ENCODE measurements around the gene ZNF385D. TPM values are rescaled to one million over a fixed set of nuclear protein-coding genes. Genes with fewer than 3 reads are reported as not detected.

Gene ZNF385D
- total and polyA plus RNA-seq, 4 donors: 0.08 to 0.50 (median 0.09) TPM

- Histone ChIP-seq H3K27ac (ENCODE audit: low read depth in 1 of 2, low read length in 2 of 2) (no peak overlapping the region), H3K36me3 (ENCODE audit: control insufficient read depth in 4 of 4, insufficient read depth in 3 of 4, low read depth in 1 of 4, low read length in 3 of 4) (no peaks in the 10 kb centered on the region), H3K27me3 (ENCODE audit: control insufficient read depth in 4 of 4, insufficient read depth in 4 of 4, low read length in 3 of 4) (no peaks in the 10 kb centered on the region), H3K4me1 (ENCODE audit: control insufficient read depth in 4 of 4, insufficient read depth in 4 of 4, low read length in 3 of 4) (no peaks in the 10 kb centered on the region), H3K9me3 (ENCODE audit: control insufficient read depth in 4 of 4, low read length in 3 of 4) (no peaks in the 10 kb centered on the region), H3K9ac (ENCODE audit: low read depth in 1 of 2, low read length in 2 of 2) (no peak overlapping the region), H3K4me3 (ENCODE audit: low read depth in 1 of 3, low read length in 3 of 3) (no peak overlapping the region)
- 55% methylated on average over 5 of the region's 5 CpGs for WGBS
- no peak for DNase-seq (ENCODE audit: low spot score)
- no peak for TF ChIP-seq RXRA (IDR thresholded peaks at IDR 0.05)
- TF ChIP-seq CTCF (IDR thresholded peaks at IDR 0.05; ENCODE audit: low read depth, low read length, missing input control): peak; percentile 36
- peak; percentile 69 to 71 for TF ChIP-seq RAD21 (IDR thresholded peaks at IDR 0.05)
These were observed 266.8 kb downstream of the ZNF385D start for GRCh38 chr3:21484057-21484827.

- Histone ChIP-seq H3K9me3 (ENCODE audit: control insufficient read depth in 4 of 4, low read length in 3 of 4) (no peaks in the 10 kb centered on the region), H3K4me3 (ENCODE audit: low read depth in 1 of 3, low read length in 3 of 3) (no peak overlapping the region), H3K36me3 (ENCODE audit: control insufficient read depth in 4 of 4, insufficient read depth in 3 of 4, low read depth in 1 of 4, low read length in 3 of 4) (no peaks in the 10 kb centered on the region), H3K9ac (ENCODE audit: low read depth in 1 of 2, low read length in 2 of 2) (no peak overlapping the region), H3K4me1 (ENCODE audit: control insufficient read depth in 4 of 4, insufficient read depth in 4 of 4, low read length in 3 of 4) (no peaks in the 10 kb centered on the region), H3K27me3 (ENCODE audit: control insufficient read depth in 4 of 4, insufficient read depth in 4 of 4, low read length in 3 of 4) (no peaks in the 10 kb centered on the region), H3K27ac (ENCODE audit: low read depth in 1 of 2, low read length in 2 of 2) (no peak overlapping the region)
- no peak for TF ChIP-seq SP1 (IDR thresholded peaks at IDR 0.05)
- no peak for TF ChIP-seq FOXA2 (IDR thresholded peaks at IDR 0.05)
- TF ChIP-seq HNF4A (conservative IDR thresholded peaks at IDR 0.05): no peak
- TF ChIP-seq RXRA (IDR thresholded peaks at IDR 0.05): no peak
- TF ChIP-seq FOXA1 (IDR thresholded peaks at IDR 0.05): no peak
- no peak for TF ChIP-seq CTCF (IDR thresholded peaks at IDR 0.05; ENCODE audit: low read depth, low read length, missing input control)
- no peak for TF ChIP-seq MAX (IDR thresholded peaks at IDR 0.05)
- TF ChIP-seq NR2F2 (IDR thresholded peaks at IDR 0.05): no peak
- no peak for TF ChIP-seq EGR1 (IDR thresholded peaks at IDR 0.05; ENCODE audit: low read depth in 2 of 2)
- no peak for TF ChIP-seq ATF3 (IDR thresholded peaks at IDR 0.05)
- no peak for TF ChIP-seq YY1 (IDR thresholded peaks at IDR 0.05)
- TF ChIP-seq ZBTB33 (IDR thresholded peaks at IDR 0.05): no peak
- no peak for TF ChIP-seq TAF1 (conservative IDR thresholded peaks at IDR 0.05)
- TF ChIP-seq JUND (IDR thresholded peaks at IDR 0.05): no peak
- no peak for DNase-seq (ENCODE audit: low spot score)
- WGBS: 78% methylated on average over 1 of the region's 1 CpG
These were observed 269.0 kb downstream of the ZNF385D start for GRCh38 chr3:21481991-21482390.

All from liver (tissue), 9 donors.